K562 (cell line): ENCODE data around the gene NOTCH1. TPM values are rescaled to one million over a fixed set of nuclear protein-coding genes. Genes with fewer than 3 reads are reported as not detected.

ENCODE experiments used
- ADNP ChIP-seq: fragments of 200-800 bp; sonication (Bioruptor generic); IDR thresholded peaks from 2 replicates; pipeline ENCODE4 v1.6.1; 2016; ENCODE audit warnings: missing genetic modification characterization, missing compliant biosample characterization
- CBX5 ChIP-seq: IDR thresholded peaks from 2 replicates; pipeline ENCODE4 v1.6.1; 2014; ENCODE audit warnings: low read depth, borderline replicate concordance
- FOXA3 ChIP-seq, 2 experiments: fragments of 450-650 bp in 1 of 2; sonication (generic) in 1 of 2; formaldehyde crosslinking; IDR thresholded peaks in 1 of 2; conservative IDR thresholded peaks in 1 of 2; 2 replicates each; pipeline versions ENCODE4 v1.4.0 to v1.8.0; 2020 to 2022; ENCODE audit warnings: mild to moderate bottlenecking in 2 of 2, missing genetic modification reagents in 1 of 2
- HMG20B ChIP-seq: fragments of 250-450 bp; sonication (Bioruptor Pico); IDR thresholded peaks from 2 replicates; pipeline ENCODE4 v1.5.0; 2021; ENCODE audit warnings: mild to moderate bottlenecking
- KLF13 ChIP-seq: fragments of 450-650 bp; IDR thresholded peaks from 2 replicates; pipeline ENCODE4 v1.6.1; 2016; ENCODE audit warnings: missing genetic modification characterization, low read depth, mild to moderate bottlenecking, missing compliant biosample characterization, moderate library complexity, borderline replicate concordance
- MAFG ChIP-seq: fragments of 450-650 bp; conservative IDR thresholded peaks from 2 replicates; pipeline ENCODE4 v1.6.1; 2016; ENCODE audit warnings: missing genetic modification characterization, missing compliant biosample characterization
- MEF2D ChIP-seq: conservative IDR thresholded peaks from 2 replicates; pipeline ENCODE4 v1.6.1; 2016; ENCODE audit warnings: low read depth, missing genetic modification characterization, missing compliant biosample characterization
- PHB ChIP-seq: fragments of 250-450 bp; sonication (Bioruptor Pico); IDR thresholded peaks from 2 replicates; pipeline ENCODE4 v1.5.0; 2021
- RBM39 ChIP-seq: fragments of 200-400 bp; formaldehyde crosslinking; optimal IDR thresholded peaks from 2 replicates; pipeline ENCODE3; 2018; ENCODE audit warnings: low read depth, low read length
- SP2 ChIP-seq: IDR thresholded peaks from 2 replicates; pipeline ENCODE4 v1.6.1; 2011; ENCODE audit warnings: mild to moderate bottlenecking, low read depth, low read length, moderate library complexity; ENCODE audit not compliant: poor library complexity, severe bottlenecking; ENCODE audit errors: extremely low read depth
- U2AF2 ChIP-seq: fragments of 200-400 bp; formaldehyde crosslinking; optimal IDR thresholded peaks from 2 replicates; pipeline ENCODE3; 2017; ENCODE audit warnings: low read depth, mild to moderate bottlenecking, low read length
- ZC3H8 ChIP-seq: fragments of 450-650 bp; IDR thresholded peaks from 2 replicates; pipeline ENCODE4 v1.6.1; 2017
- ZNF224 ChIP-seq: sonication (generic); formaldehyde crosslinking; IDR thresholded peaks from 2 replicates; pipeline ENCODE4 v1.8.0; 2022; ENCODE audit warnings: mild to moderate bottlenecking, missing genetic modification reagents
- ZNF76 ChIP-seq: fragments of 250-450 bp; sonication (Bioruptor Pico); IDR thresholded peaks from 2 replicates; pipeline ENCODE4 v1.4.0; 2020; ENCODE audit warnings: mild to moderate bottlenecking, moderate library complexity, borderline replicate concordance
- ZNF766 ChIP-seq: fragments of 200-800 bp; sonication (Bioruptor generic); conservative IDR thresholded peaks from 2 replicates; pipeline ENCODE4 v1.6.1; 2016; ENCODE audit warnings: missing genetic modification characterization, missing compliant biosample characterization
- ZNF785 ChIP-seq: fragments of 250-450 bp; sonication (Bioruptor Pico); IDR thresholded peaks from 2 replicates; pipeline ENCODE4 v1.4.0; 2020; ENCODE audit warnings: mild to moderate bottlenecking
- polyA plus RNA-seq, 8 experiments: library from polyadenylated mRNA; depleted of rRNA in 4 of 8; stranded (reverse) in 5 of 8; unstranded in 3 of 8; fragments of >200 nt; fragmentation: Nextera tagmentation in 2 of 8; fragmentation: Illumina TruSeq in 1 of 8; extraction: Ambion mirVana in 2 of 8; extraction: Trizol in 1 of 8; gene quantifications; 2 replicates each; pipeline versions ENCODE4 v1.2.1 to v1.2.3, GENCODE V29; 2011 to 2014; ENCODE audit warnings: inconsistent platforms in 1 of 8, missing spikeins in 1 of 8
- total RNA-seq, 7 experiments: library from RNA; depleted of rRNA in 6 of 7; stranded (reverse); fragments of >200 nt in 6 of 7; fragmentation: Illumina TruSeq in 2 of 7; extraction: Trizol in 2 of 7; gene quantifications; 2 replicates each; pipeline versions ENCODE4 v1.2.1 to v1.2.3, GENCODE V29; 2011 to 2021; ENCODE audit warnings: low replicate concordance in 1 of 7
- TF ChIP-seq, protein P1 (sequence below): sonication (generic); formaldehyde crosslinking; IDR thresholded peaks from 2 replicates; pipeline ENCODE4 v1.8.0; 2023; ENCODE audit warnings: missing genetic modification reagents, mild to moderate bottlenecking, borderline replicate concordance
- TF ChIP-seq, protein P2 (sequence below): fragments of 250-450 bp; sonication (Bioruptor Pico); IDR thresholded peaks from 2 replicates; pipeline ENCODE4 v1.9.0; 2021; ENCODE audit warnings: mild to moderate bottlenecking, inconsistent platforms
- TF ChIP-seq, protein P3 (sequence below): fragments of 450-650 bp; formaldehyde crosslinking; IDR thresholded peaks from 2 replicates; pipeline ENCODE4 v1.4.0; 2020; ENCODE audit warnings: mild to moderate bottlenecking, mixed read lengths

NOTCH1 gene
- total and polyA plus RNA-seq, 9 of the 15 experiments (the other 6 are each of a cell fraction or from before 2014, with no cell fraction given): 0.03 to 31.4 (median 2.3) TPM

DNA sequence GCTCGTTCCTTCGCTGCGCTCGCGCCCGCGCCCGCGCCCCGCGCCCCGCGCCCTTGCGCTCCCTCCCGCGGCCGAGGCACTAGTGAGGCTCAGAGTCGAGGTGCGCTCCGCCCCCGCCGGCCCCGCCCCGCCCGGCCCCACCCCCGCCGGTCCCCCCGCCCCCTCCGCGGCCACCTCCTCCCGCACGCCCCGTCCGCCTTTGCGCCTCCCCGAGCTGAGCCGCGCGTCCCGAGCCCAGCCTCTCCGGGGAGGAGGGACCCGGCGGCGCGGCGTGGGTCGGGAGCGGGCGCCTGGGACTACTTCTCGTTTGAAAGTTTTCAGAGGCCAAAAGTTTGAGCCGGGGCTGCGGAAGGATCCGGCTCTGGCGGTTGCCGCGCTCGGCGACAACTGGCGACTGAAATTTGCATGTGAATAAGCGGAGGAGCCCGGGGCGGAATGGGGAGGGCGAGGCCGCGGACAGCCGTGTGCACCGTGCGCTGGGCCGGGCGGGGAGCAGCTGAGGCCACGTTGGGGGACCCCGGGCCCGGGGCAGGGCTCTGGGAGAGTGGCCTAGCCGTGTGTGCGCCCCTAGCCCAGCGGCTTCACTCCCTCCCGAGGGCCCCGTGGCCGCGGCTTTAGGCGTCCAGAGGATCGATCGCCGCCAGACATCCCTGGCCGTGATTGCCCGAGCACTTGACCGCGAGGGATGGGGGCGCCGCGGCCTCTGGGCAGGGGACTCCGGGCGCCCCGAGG, at the start of gene NOTCH1 (continued):
- TF ChIP-seq, protein P1, sequence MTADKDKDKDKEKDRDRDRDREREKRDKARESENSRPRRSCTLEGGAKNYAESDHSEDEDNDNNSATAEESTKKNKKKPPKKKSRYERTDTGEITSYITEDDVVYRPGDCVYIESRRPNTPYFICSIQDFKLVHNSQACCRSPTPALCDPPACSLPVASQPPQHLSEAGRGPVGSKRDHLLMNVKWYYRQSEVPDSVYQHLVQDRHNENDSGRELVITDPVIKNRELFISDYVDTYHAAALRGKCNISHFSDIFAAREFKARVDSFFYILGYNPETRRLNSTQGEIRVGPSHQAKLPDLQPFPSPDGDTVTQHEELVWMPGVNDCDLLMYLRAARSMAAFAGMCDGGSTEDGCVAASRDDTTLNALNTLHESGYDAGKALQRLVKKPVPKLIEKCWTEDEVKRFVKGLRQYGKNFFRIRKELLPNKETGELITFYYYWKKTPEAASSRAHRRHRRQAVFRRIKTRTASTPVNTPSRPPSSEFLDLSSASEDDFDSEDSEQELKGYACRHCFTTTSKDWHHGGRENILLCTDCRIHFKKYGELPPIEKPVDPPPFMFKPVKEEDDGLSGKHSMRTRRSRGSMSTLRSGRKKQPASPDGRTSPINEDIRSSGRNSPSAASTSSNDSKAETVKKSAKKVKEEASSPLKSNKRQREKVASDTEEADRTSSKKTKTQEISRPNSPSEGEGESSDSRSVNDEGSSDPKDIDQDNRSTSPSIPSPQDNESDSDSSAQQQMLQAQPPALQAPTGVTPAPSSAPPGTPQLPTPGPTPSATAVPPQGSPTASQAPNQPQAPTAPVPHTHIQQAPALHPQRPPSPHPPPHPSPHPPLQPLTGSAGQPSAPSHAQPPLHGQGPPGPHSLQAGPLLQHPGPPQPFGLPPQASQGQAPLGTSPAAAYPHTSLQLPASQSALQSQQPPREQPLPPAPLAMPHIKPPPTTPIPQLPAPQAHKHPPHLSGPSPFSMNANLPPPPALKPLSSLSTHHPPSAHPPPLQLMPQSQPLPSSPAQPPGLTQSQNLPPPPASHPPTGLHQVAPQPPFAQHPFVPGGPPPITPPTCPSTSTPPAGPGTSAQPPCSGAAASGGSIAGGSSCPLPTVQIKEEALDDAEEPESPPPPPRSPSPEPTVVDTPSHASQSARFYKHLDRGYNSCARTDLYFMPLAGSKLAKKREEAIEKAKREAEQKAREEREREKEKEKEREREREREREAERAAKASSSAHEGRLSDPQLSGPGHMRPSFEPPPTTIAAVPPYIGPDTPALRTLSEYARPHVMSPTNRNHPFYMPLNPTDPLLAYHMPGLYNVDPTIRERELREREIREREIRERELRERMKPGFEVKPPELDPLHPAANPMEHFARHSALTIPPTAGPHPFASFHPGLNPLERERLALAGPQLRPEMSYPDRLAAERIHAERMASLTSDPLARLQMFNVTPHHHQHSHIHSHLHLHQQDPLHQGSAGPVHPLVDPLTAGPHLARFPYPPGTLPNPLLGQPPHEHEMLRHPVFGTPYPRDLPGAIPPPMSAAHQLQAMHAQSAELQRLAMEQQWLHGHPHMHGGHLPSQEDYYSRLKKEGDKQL (CRISPR knock-in tag): no peak
- TF ChIP-seq, protein P2, sequence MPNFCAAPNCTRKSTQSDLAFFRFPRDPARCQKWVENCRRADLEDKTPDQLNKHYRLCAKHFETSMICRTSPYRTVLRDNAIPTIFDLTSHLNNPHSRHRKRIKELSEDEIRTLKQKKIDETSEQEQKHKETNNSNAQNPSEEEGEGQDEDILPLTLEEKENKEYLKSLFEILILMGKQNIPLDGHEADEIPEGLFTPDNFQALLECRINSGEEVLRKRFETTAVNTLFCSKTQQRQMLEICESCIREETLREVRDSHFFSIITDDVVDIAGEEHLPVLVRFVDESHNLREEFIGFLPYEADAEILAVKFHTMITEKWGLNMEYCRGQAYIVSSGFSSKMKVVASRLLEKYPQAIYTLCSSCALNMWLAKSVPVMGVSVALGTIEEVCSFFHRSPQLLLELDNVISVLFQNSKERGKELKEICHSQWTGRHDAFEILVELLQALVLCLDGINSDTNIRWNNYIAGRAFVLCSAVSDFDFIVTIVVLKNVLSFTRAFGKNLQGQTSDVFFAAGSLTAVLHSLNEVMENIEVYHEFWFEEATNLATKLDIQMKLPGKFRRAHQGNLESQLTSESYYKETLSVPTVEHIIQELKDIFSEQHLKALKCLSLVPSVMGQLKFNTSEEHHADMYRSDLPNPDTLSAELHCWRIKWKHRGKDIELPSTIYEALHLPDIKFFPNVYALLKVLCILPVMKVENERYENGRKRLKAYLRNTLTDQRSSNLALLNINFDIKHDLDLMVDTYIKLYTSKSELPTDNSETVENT: no peak
- TF ChIP-seq SP2 (no peak), U2AF2 (no peak), PHB (CRISPR knock-in tag) (no peak), MAFG (tag) (no peak), HMG20B (CRISPR knock-in tag) (no peak), FOXA3 (CRISPR knock-in tag; conservative IDR thresholded peaks at IDR 0.05 in 1 of 2, IDR thresholded peaks at IDR 0.05 in 1 of 2) (no peak), KLF13 (tag) (no peak), CBX5 (no peak), ZNF766 (peak; percentile 59; the same call in 1 of the 2 replicates), ZNF76 (CRISPR knock-in tag) (no peak), MEF2D (tag) (no peak), ZNF785 (no peak), RBM39 (no peak), ZC3H8 (no peak), ZNF224 (CRISPR knock-in tag) (no peak), ADNP (tag) (no peak)
- TF ChIP-seq, protein P3, sequence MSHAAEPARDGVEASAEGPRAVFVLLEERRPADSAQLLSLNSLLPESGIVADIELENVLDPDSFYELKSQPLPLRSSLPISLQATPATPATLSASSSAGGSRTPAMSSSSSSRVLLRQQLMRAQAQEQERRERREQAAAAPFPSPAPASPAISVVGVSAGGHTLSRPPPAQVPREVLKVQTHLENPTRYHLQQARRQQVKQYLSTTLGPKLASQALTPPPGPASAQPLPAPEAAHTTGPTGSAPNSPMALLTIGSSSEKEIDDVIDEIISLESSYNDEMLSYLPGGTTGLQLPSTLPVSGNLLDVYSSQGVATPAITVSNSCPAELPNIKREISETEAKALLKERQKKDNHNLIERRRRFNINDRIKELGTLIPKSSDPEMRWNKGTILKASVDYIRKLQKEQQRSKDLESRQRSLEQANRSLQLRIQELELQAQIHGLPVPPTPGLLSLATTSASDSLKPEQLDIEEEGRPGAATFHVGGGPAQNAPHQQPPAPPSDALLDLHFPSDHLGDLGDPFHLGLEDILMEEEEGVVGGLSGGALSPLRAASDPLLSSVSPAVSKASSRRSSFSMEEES (CRISPR knock-in tag): no peak
